HCT116 (cell line): ENCODE results near the gene ZFP36L2. TPM values are rescaled to one million over a fixed set of nuclear protein-coding genes. Genes with fewer than 3 reads are reported as not detected.

Experiments used
- ATAC-seq: fragments of 200-7000 bp; cut with Tn5 transposase; 2 replicates; pipeline ENCODE4 v1.9.1; 2020; ENCODE audit warnings: mild to moderate bottlenecking, moderate library complexity
- BruUV-seq: library from RNA; stranded (reverse); fragments of 400-500 nt; replicated peaks from 2 replicates; lab custom pipeline; 2021; lab: Mats Ljungman, UMichigan
- CTCF ChIA-PET: fragments of 300-600 bp; sonication (Branson Sonifier 250); formaldehyde crosslinking; loops from one replicate; lab custom pipeline; 2021; ENCODE audit warnings: antibody characterized with exemption; lab: Charles Lee
- POLR2A ChIA-PET: fragments of 300-600, 350-600 bp; sonication (Branson Sonifier 250); formaldehyde crosslinking; loops from one replicate; lab custom pipeline; 2021; ENCODE audit warnings: antibody characterized with exemption; lab: Charles Lee
- RAD21 ChIA-PET, 2 experiments: fragments of 300-600 bp; sonication (Branson Sonifier 250); formaldehyde crosslinking; loops; one replicate each; lab custom pipeline; 2023; ENCODE audit warnings: low total read pairs in 2 of 2; ENCODE audit not compliant: uncharacterized antibody in 2 of 2, unreplicated experiment in 2 of 2, low non-redundant PET in 1 of 2; lab: Charles Lee
- DNase-seq: peaks from one replicate; pipeline ENCODE4 v3.0.0-alpha.2; 2010; ENCODE audit warnings: low read depth, low spot score
- H2AFZ ChIP-seq: fragments of 200-600 bp; shearing (Covaris generic), sonication (generic); 2 replicates; pipeline ENCODE4 v1.6.1; 2017; ENCODE audit warnings: low read depth, mixed run types, mixed read lengths, antibody characterized with exemption, low read length; ENCODE audit not compliant: poor library complexity, severe bottlenecking
- H3K27ac ChIP-seq: 2 replicates; pipeline ENCODE4 v1.5.1; 2012; ENCODE audit warnings: low read depth, low read length
- H3K27me3 ChIP-seq: fragments of 200-600 bp; sonication (generic); 2 replicates; pipeline ENCODE4 v1.6.1; 2016; ENCODE audit warnings: mixed run types, low read length, mixed read lengths; ENCODE audit not compliant: insufficient read depth
- H3K36me3 ChIP-seq, 2 experiments: fragments of 200-500 bp in 1 of 2; fragments of 200-600 bp in 1 of 2; sonication (Bioruptor generic) in 1 of 2; sonication (generic) in 1 of 2; 2 replicates each; pipeline versions ENCODE4 v1.5.1 to v1.6.1; 2014 to 2016; ENCODE audit warnings: low read length in 2 of 2, inconsistent platforms in 1 of 2, mixed read lengths in 1 of 2, mixed run types in 1 of 2; ENCODE audit not compliant: insufficient read depth in 2 of 2, control insufficient read depth in 1 of 2
- H3K4me1 ChIP-seq, 2 experiments: fragments of 200-600 bp in 1 of 2; sonication (generic) in 1 of 2; 2 replicates each; pipeline versions ENCODE4 v1.5.1 to v1.6.1; 2012 to 2017; ENCODE audit warnings: low read length in 2 of 2, inconsistent platforms in 1 of 2, mild to moderate bottlenecking in 1 of 2, mixed read lengths in 1 of 2, mixed run types in 1 of 2, moderate library complexity in 1 of 2; ENCODE audit not compliant: insufficient read depth in 2 of 2, control insufficient read depth in 1 of 2
- H3K4me2 ChIP-seq: fragments of 200-600 bp; sonication (generic); 2 replicates; pipeline ENCODE4 v1.6.1; 2017; ENCODE audit warnings: mixed run types, low read length, mixed read lengths
- H3K4me3 ChIP-seq, 2 experiments: fragments of 200-600 bp in 1 of 2; sonication (generic) in 1 of 2; replicated peaks in 1 of 2; 2 replicates each; pipeline ENCODE4 v1.5.1; 2011 to 2016; ENCODE audit warnings: low read length in 2 of 2, control low read depth in 1 of 2, low read depth in 1 of 2, mild to moderate bottlenecking in 1 of 2, mixed read lengths in 1 of 2, mixed run types in 1 of 2
- H3K79me2 ChIP-seq: fragments of 200-600 bp; sonication (generic); 2 replicates; pipeline ENCODE4 v1.6.1; 2017; ENCODE audit warnings: mild to moderate bottlenecking, mixed run types, low read length, moderate library complexity, mixed read lengths; ENCODE audit not compliant: insufficient read depth
- H3K9ac ChIP-seq: fragments of 200-600 bp; sonication (generic); 2 replicates; pipeline ENCODE4 v1.6.1; 2016; ENCODE audit warnings: low read length, mixed read lengths
- H3K9me2 ChIP-seq: fragments of 200-600 bp; sonication (generic), shearing (Covaris generic); 2 replicates; pipeline ENCODE4 v1.6.1; 2017; ENCODE audit warnings: mixed run types, mild to moderate bottlenecking, moderate library complexity; ENCODE audit not compliant: insufficient read depth
- H3K9me3 ChIP-seq, 2 experiments: fragments of 200-500 bp in 1 of 2; fragments of 200-600 bp in 1 of 2; sonication (Bioruptor generic) in 1 of 2; sonication (generic) in 1 of 2; 2 replicates each; pipeline ENCODE4 v1.6.1; 2014 to 2017; ENCODE audit warnings: low read length in 2 of 2, mixed read lengths in 2 of 2, inconsistent platforms in 1 of 2, low read depth in 1 of 2, mild to moderate bottlenecking in 1 of 2, mixed run types in 1 of 2, moderate library complexity in 1 of 2; ENCODE audit not compliant: control insufficient read depth in 1 of 2, insufficient read depth in 1 of 2
- H4K20me1 ChIP-seq: fragments of 200-600 bp; sonication (generic), shearing (Covaris generic); 2 replicates; pipeline ENCODE4 v1.6.1; 2017; ENCODE audit warnings: mixed run types, mild to moderate bottlenecking, moderate library complexity; ENCODE audit not compliant: insufficient read depth
- CTCF ChIP-seq, 3 experiments: fragments of 200-600 bp in 1 of 3; sonication (generic) in 1 of 3; IDR thresholded peaks in 2 of 3; conservative IDR thresholded peaks in 1 of 3; 2 replicates each; pipeline ENCODE4 v1.5.1; 2012 to 2017; ENCODE audit warnings: low read depth in 2 of 3, low read length in 2 of 3, antibody characterized with exemption in 1 of 3, borderline replicate concordance in 1 of 3, control low read depth in 1 of 3, mild to moderate bottlenecking in 1 of 3, mixed read lengths in 1 of 3, mixed run types in 1 of 3, moderate library complexity in 1 of 3; ENCODE audit not compliant: insufficient read depth in 1 of 3
- EZH2 ChIP-seq: fragments of 200-600 bp; sonication (generic); IDR thresholded peaks from 2 replicates; pipeline ENCODE4 v1.6.1; 2017; ENCODE audit warnings: antibody characterized with exemption, mixed run types
- EZH2phosphoT487 ChIP-seq: fragments of 200-600 bp; IDR thresholded peaks from 2 replicates; pipeline ENCODE4 v1.6.1; 2018; ENCODE audit warnings: antibody characterized with exemption, borderline replicate concordance
- JUND ChIP-seq: IDR thresholded peaks from 2 replicates; pipeline ENCODE4 v1.6.1; 2012
- POLR2AphosphoS5 ChIP-seq: IDR thresholded peaks from 2 replicates; pipeline ENCODE4 v1.6.1; 2011; ENCODE audit warnings: mild to moderate bottlenecking, low read depth, low read length, moderate library complexity
- RAD21 ChIP-seq: IDR thresholded peaks from 2 replicates; pipeline ENCODE4 v1.6.1; 2012; ENCODE audit warnings: low read depth, mild to moderate bottlenecking
- SP1 ChIP-seq: IDR thresholded peaks from 2 replicates; pipeline ENCODE4 v1.6.1; 2012; ENCODE audit warnings: low read depth
- SRF ChIP-seq: IDR thresholded peaks from 2 replicates; pipeline ENCODE4 v1.6.1; 2012; ENCODE audit warnings: low read depth
- TCF7L2 ChIP-seq: IDR thresholded peaks from 2 replicates; pipeline ENCODE4 v1.7.0; 2011; ENCODE audit warnings: borderline replicate concordance, inconsistent platforms; ENCODE audit not compliant: insufficient read depth, insufficient read length; ENCODE audit errors: extremely low read depth
- YY1 ChIP-seq: IDR thresholded peaks from 2 replicates; pipeline ENCODE4 v1.6.1; 2011; ENCODE audit warnings: low read length, low read depth, moderate library complexity, mild to moderate bottlenecking; ENCODE audit not compliant: insufficient replicate concordance; ENCODE audit errors: extremely low read depth
- ZNF274 ChIP-seq: fragments of 200-500 bp; sonication (Bioruptor generic); IDR thresholded peaks from 2 replicates; pipeline ENCODE4 v1.6.1; 2014; ENCODE audit warnings: mild to moderate bottlenecking, low read depth, low read length, inconsistent platforms
- intact Hi-C: fragments of 100-400 bp; cut with micrococcal nuclease; formaldehyde crosslinking; loops from 2 replicates; pipeline ENCODE4 v1.10.0; 2022
- total RNA-seq: library from RNA; stranded (reverse); gene quantifications from one replicate; pipeline ENCODE4 v1.2.1, GENCODE V29; 2021; ENCODE audit not compliant: unreplicated experiment
- TF ChIP-seq, protein P1 (sequence below): IDR thresholded peaks from 2 replicates; pipeline ENCODE4 v1.6.1; 2012
- TF ChIP-seq, protein P2 (sequence below): IDR thresholded peaks from 2 replicates; pipeline ENCODE4 v1.6.1; 2012; ENCODE audit warnings: low read depth

The ZFP36L2 gene
- total RNA-seq, 1 experiment from 2014 or later = 30.3 TPM

DNA sequence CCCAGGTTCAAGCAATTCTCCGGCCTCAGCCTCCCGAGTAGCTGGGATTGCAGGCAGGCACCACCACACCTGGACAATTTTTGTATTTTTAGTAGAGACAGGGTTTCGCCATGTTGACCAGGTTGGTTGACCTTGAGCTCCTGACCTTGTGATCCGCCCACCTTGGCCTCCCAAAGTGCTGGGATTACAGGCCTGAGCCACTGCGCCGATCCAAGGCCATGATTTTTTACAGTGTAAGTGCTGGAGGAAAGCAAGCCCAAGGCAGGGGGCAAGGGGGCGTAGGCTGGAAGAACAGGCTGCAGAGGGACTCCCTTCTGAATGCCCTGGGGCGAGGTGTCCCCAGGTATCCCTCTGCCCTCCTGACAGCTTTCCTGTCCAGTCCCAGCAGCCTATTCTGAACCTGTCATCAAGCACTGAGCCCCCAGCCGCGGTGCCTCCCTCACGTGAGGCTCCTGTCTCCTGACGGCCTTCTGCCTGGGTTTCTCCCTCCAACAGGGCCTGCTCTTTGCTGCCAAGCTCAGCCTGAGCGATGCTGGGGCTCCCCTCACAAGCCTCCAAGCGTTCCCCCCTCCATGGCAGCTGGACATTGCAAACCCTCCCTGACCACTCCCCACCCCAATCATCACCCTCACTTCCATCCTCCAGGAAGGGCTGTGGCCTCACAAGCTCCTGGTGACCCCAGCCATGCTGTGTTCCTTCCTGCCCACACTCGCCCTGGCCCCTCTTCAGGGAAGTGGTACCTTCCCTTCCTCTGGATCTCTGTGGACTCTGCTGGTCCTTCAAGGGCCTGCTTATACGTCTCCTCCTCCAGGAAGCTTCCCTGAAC lies 37.6 kb downstream of the ZFP36L2 start:
- intact Hi-C loops = no loop called here
- ATAC-seq (no peak), DNase-seq (no peak)
- Histone ChIP-seq H3K4me2 (no peak overlapping the region), H3K4me1 (peaks cover 26 to 45% of the 10 kb centered on the region in 2 experiments), H3K36me3 (no peaks in the 10 kb centered on the region), H2AFZ (no peak overlapping the region), H3K27me3 (no peaks in the 10 kb centered on the region), H3K9me3 (no peaks in the 10 kb centered on the region), H3K9me2 (no peaks in the 10 kb centered on the region), H3K27ac (no peak overlapping the region), H3K9ac (no peak overlapping the region), H4K20me1 (no peaks in the 10 kb centered on the region), H3K4me3 (no peak overlapping the region), H3K79me2 (no peaks in the 10 kb centered on the region)
- POLR2A ChIA-PET = interaction anchor here (0.7 to 1.4 kb wide), 2 partner anchors 11 to 30 kb away, joined by 3 to 4 read pairs; no protein-coding TSS in a partner anchor
- RAD21 ChIA-PET = no interaction called here
- CTCF ChIA-PET = no interaction called here
- no TSS peak for BruUV-seq
- TF ChIP-seq CTCF (IDR thresholded peaks at IDR 0.05 in 2 of 3, conservative IDR thresholded peaks at IDR 0.05 in 1 of 3; ENCODE audit: borderline replicate concordance in 1 of 3, insufficient read depth in 1 of 3, low read depth in 2 of 3, low read length in 2 of 3) = no peak
- no peak for TF ChIP-seq YY1
- no peak for TF ChIP-seq RAD21
- TF ChIP-seq, protein P1, sequence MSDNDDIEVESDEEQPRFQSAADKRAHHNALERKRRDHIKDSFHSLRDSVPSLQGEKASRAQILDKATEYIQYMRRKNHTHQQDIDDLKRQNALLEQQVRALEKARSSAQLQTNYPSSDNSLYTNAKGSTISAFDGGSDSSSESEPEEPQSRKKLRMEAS = no peak
- TF ChIP-seq, protein P2, sequence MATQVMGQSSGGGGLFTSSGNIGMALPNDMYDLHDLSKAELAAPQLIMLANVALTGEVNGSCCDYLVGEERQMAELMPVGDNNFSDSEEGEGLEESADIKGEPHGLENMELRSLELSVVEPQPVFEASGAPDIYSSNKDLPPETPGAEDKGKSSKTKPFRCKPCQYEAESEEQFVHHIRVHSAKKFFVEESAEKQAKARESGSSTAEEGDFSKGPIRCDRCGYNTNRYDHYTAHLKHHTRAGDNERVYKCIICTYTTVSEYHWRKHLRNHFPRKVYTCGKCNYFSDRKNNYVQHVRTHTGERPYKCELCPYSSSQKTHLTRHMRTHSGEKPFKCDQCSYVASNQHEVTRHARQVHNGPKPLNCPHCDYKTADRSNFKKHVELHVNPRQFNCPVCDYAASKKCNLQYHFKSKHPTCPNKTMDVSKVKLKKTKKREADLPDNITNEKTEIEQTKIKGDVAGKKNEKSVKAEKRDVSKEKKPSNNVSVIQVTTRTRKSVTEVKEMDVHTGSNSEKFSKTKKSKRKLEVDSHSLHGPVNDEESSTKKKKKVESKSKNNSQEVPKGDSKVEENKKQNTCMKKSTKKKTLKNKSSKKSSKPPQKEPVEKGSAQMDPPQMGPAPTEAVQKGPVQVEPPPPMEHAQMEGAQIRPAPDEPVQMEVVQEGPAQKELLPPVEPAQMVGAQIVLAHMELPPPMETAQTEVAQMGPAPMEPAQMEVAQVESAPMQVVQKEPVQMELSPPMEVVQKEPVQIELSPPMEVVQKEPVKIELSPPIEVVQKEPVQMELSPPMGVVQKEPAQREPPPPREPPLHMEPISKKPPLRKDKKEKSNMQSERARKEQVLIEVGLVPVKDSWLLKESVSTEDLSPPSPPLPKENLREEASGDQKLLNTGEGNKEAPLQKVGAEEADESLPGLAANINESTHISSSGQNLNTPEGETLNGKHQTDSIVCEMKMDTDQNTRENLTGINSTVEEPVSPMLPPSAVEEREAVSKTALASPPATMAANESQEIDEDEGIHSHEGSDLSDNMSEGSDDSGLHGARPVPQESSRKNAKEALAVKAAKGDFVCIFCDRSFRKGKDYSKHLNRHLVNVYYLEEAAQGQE = no peak
- TF ChIP-seq EZH2 = no peak
- TF ChIP-seq POLR2AphosphoS5 = no peak
- TF ChIP-seq ZNF274 = no peak
- TF ChIP-seq TCF7L2 = no peak
- TF ChIP-seq JUND = no peak
- no peak for TF ChIP-seq EZH2phosphoT487
- TF ChIP-seq SRF = no peak
- TF ChIP-seq SP1 = no peak
- TF ChIP-seq, all 23 proteins: peak for 0
